Left lung (tissue), 10 donors: ENCODE measurements around the gene PRPF40A. TPM values are rescaled to one million over a fixed set of nuclear protein-coding genes. Genes with fewer than 3 reads are reported as not detected.

Experiments used
- ATAC-seq: fragments of 200-7000 bp; cut with Tn5 transposase; one replicate; pipeline ENCODE4 v1.9.1; 2020; ENCODE audit warnings: moderate library complexity
- DNase-seq, 4 donors: peaks; one replicate each; pipeline ENCODE4 v3.0.0-alpha.2; 2013 to 2020
- H3K27ac ChIP-seq, 2 donors: fragments of 200-600 bp; sonication (generic) in 1 of 2; one replicate each; pipeline versions ENCODE4 v1.5.0 to v1.8.0; 2020 to 2021
- H3K27me3 ChIP-seq, 2 donors: fragments of 200-600 bp; sonication (generic) in 1 of 2; one replicate each; pipeline versions ENCODE4 v1.5.0 to v1.8.0; 2020 to 2021
- H3K36me3 ChIP-seq, 2 donors: fragments of 200-600 bp; sonication (generic) in 1 of 2; one replicate each; pipeline versions ENCODE4 v1.5.0 to v1.8.0; 2020 to 2021
- H3K4me1 ChIP-seq, 2 donors: fragments of 200-600 bp; one replicate each; pipeline ENCODE4 v1.8.0; 2021
- H3K4me3 ChIP-seq, 2 donors: fragments of 200-600 bp; sonication (generic) in 1 of 2; one replicate each; pipeline versions ENCODE4 v1.5.0 to v1.8.0; 2020 to 2021; ENCODE audit warnings: mild to moderate bottlenecking in 1 of 2
- H3K9me3 ChIP-seq, 2 donors: fragments of 200-600 bp; sonication (generic) in 1 of 2; one replicate each; pipeline versions ENCODE4 v1.5.0 to v1.8.0; 2020 to 2021
- CTCF ChIP-seq, 2 donors: fragments of 200-600 bp; sonication (generic) in 1 of 2; IDR thresholded peaks; one replicate each; pipeline versions ENCODE4 v1.5.0 to v1.8.0; 2021; ENCODE audit warnings: antibody characterized with exemption in 2 of 2
- intact Hi-C, 2 donors: fragments of 100-400 bp; cut with DNase I; formaldehyde crosslinking; loops; one replicate each; pipeline versions ENCODE4 v1.11.2 to v1.14.2; 2022
- polyA plus RNA-seq, 6 donors: library from polyadenylated mRNA; unstranded; fragments of 120-200 nt; gene quantifications; one replicate each; pipeline ENCODE4 v1.2.1, GENCODE V29; 2013; ENCODE audit not compliant: insufficient read length in 6 of 6
- total RNA-seq, 2 donors: library from RNA; stranded (reverse); fragmentation: NEBNext Ultra II Directional; extraction: Animal tissue kit (Norgen Biotek cat#: 25700); gene quantifications; one replicate each; pipeline ENCODE4 v1.2.1, GENCODE V29; 2021
- donor health status: DM: no; HTN: yes; CAD: no.
- donor health status: DM: no; HTN: no; CAD: no.

PRPF40A gene
- total and polyA plus RNA-seq, 8 donors = 68.8 to 165 (median 135) TPM

GRCh38 chr2:152657043-152657442 is 60.2 kb downstream of the PRPF40A start:
- no peak for ATAC-seq
- Histone ChIP-seq H3K27me3 (no peaks in the 10 kb centered on the region), H3K4me3 (no peak overlapping the region), H3K4me1 (no peaks in the 10 kb centered on the region), H3K9me3 (no peaks in the 10 kb centered on the region), H3K36me3 (peaks cover 0 to 83% of the 10 kb centered on the region in 2 donors), H3K27ac (no peak overlapping the region)
- DNase-seq = no peak
- intact Hi-C loops = no loop called here
- no peak for TF ChIP-seq CTCF (IDR thresholded peaks at IDR 0.05)

GRCh38 chr2:152655880-152656279 is 61.4 kb downstream of the PRPF40A start:
- intact Hi-C loops = no loop called here
- Histone ChIP-seq H3K4me1 (no peaks in the 10 kb centered on the region), H3K9me3 (no peaks in the 10 kb centered on the region), H3K27me3 (no peaks in the 10 kb centered on the region), H3K36me3 (peaks cover 0 to 81% of the 10 kb centered on the region in 2 donors), H3K4me3 (no peak overlapping the region), H3K27ac (no peak overlapping the region)
- DNase-seq (no peak), ATAC-seq (no peak)
- TF ChIP-seq CTCF (IDR thresholded peaks at IDR 0.05) = no peak

- H3K27me3 ChIP-seq = no peaks in the 10 kb centered on the region
- peaks cover 0 to 65% of the 10 kb centered on the region in 2 donors for H3K36me3 ChIP-seq
- no peak overlapping the region for H3K27ac ChIP-seq
- no peak overlapping the region for H3K4me3 ChIP-seq
- TF ChIP-seq CTCF (IDR thresholded peaks at IDR 0.05) = no peak
- DNase-seq (no peak), ATAC-seq (no peak)
- no peaks in the 10 kb centered on the region for H3K9me3 ChIP-seq
- intact Hi-C loops = no loop called here
- H3K4me1 ChIP-seq = peaks cover 8 to 14% of the 10 kb centered on the region in 2 donors
These were observed 65.4 kb downstream of the PRPF40A start for GRCh38 chr2:152651834-152652233.

GRCh38 chr2:152650768-152651371 is 66.4 kb downstream of the PRPF40A start:
- ATAC-seq = no peak
- H3K4me1 ChIP-seq = peaks cover 8 to 17% of the 10 kb centered on the region in 2 donors

GRCh38 chr2:152649997-152650396 is 67.3 kb downstream of the PRPF40A start:
- DNase-seq = no peak
- H3K36me3 ChIP-seq = peaks cover 0 to 58% of the 10 kb centered on the region in 2 donors
- ATAC-seq = no peak
- no peak overlapping the region for H3K4me3 ChIP-seq
- intact Hi-C loops = no loop called here
- no peaks in the 10 kb centered on the region for H3K27me3 ChIP-seq
- no peak overlapping the region for H3K27ac ChIP-seq
- no peak for TF ChIP-seq CTCF (IDR thresholded peaks at IDR 0.05)
- H3K4me1 ChIP-seq = peaks cover 8 to 17% of the 10 kb centered on the region in 2 donors
- H3K9me3 ChIP-seq = no peaks in the 10 kb centered on the region

More at GRCh38 chr2:152650768-152651371, 66.4 kb downstream of the PRPF40A start:
- Histone ChIP-seq H3K4me3 (no peak overlapping the region), H3K36me3 (peaks cover 0 to 58% of the 10 kb centered on the region in 2 donors), H3K9me3 (no peaks in the 10 kb centered on the region), H3K27ac (no peak overlapping the region), H3K27me3 (no peaks in the 10 kb centered on the region)
- no peak for DNase-seq
- no peak for TF ChIP-seq CTCF (IDR thresholded peaks at IDR 0.05)
- intact Hi-C loops = no loop called here
